Panc1 (cell line): ENCODE data around the gene CMTM4.

Source experiments
- POLR2AphosphoS5 ChIP-seq: IDR thresholded peaks from 2 replicates; pipeline ENCODE4 v1.6.1; 2012; ENCODE audit warnings: mild to moderate bottlenecking, low read depth, low read length, moderate library complexity
- SIN3A ChIP-seq: IDR thresholded peaks from 2 replicates; pipeline ENCODE4 v1.6.1; 2012; ENCODE audit warnings: low read depth, mild to moderate bottlenecking, low read length, moderate library complexity, borderline replicate concordance; ENCODE audit not compliant: insufficient read depth
- TF ChIP-seq, protein P1 (sequence below): fragments of 450-650 bp; IDR thresholded peaks from 2 replicates; pipeline ENCODE4 v1.5.1; 2017; ENCODE audit warnings: mild to moderate bottlenecking
- TF ChIP-seq, protein P2 (sequence below), 2 experiments: IDR thresholded peaks; 2 replicates each; pipeline ENCODE4 v1.6.1; 2011 to 2012; ENCODE audit warnings: low read depth in 2 of 2, control low read depth in 1 of 2, low read length in 1 of 2, mild to moderate bottlenecking in 1 of 2, moderate library complexity in 1 of 2; ENCODE audit not compliant: insufficient read depth in 1 of 2

DNA sequence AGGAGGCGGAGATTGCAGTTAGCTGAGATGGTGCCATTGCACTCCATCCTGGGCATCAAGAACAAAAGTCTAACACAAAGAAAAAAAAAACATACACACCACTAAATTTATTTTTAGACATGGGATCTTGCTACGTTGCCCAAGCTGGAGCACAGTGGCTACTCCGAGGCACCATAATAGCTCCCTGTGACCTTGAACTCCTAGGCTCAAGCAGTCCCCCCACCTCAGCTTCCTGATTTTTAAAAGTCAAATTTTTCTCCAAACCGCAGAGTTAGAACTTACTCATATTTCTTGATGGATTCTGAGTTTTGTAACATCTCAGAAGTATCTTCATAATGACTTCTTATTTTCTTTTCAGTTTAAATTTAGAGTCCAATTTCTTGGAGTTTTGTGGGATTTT lies 3.4 kb downstream of the CMTM4 start:
- TF ChIP-seq, protein P1, sequence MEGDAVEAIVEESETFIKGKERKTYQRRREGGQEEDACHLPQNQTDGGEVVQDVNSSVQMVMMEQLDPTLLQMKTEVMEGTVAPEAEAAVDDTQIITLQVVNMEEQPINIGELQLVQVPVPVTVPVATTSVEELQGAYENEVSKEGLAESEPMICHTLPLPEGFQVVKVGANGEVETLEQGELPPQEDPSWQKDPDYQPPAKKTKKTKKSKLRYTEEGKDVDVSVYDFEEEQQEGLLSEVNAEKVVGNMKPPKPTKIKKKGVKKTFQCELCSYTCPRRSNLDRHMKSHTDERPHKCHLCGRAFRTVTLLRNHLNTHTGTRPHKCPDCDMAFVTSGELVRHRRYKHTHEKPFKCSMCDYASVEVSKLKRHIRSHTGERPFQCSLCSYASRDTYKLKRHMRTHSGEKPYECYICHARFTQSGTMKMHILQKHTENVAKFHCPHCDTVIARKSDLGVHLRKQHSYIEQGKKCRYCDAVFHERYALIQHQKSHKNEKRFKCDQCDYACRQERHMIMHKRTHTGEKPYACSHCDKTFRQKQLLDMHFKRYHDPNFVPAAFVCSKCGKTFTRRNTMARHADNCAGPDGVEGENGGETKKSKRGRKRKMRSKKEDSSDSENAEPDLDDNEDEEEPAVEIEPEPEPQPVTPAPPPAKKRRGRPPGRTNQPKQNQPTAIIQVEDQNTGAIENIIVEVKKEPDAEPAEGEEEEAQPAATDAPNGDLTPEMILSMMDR, result no peak
- TF ChIP-seq POLR2AphosphoS5, result no peak
- TF ChIP-seq, protein P2, sequence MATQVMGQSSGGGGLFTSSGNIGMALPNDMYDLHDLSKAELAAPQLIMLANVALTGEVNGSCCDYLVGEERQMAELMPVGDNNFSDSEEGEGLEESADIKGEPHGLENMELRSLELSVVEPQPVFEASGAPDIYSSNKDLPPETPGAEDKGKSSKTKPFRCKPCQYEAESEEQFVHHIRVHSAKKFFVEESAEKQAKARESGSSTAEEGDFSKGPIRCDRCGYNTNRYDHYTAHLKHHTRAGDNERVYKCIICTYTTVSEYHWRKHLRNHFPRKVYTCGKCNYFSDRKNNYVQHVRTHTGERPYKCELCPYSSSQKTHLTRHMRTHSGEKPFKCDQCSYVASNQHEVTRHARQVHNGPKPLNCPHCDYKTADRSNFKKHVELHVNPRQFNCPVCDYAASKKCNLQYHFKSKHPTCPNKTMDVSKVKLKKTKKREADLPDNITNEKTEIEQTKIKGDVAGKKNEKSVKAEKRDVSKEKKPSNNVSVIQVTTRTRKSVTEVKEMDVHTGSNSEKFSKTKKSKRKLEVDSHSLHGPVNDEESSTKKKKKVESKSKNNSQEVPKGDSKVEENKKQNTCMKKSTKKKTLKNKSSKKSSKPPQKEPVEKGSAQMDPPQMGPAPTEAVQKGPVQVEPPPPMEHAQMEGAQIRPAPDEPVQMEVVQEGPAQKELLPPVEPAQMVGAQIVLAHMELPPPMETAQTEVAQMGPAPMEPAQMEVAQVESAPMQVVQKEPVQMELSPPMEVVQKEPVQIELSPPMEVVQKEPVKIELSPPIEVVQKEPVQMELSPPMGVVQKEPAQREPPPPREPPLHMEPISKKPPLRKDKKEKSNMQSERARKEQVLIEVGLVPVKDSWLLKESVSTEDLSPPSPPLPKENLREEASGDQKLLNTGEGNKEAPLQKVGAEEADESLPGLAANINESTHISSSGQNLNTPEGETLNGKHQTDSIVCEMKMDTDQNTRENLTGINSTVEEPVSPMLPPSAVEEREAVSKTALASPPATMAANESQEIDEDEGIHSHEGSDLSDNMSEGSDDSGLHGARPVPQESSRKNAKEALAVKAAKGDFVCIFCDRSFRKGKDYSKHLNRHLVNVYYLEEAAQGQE (IDR thresholded peaks at IDR 0.05; ENCODE audit: insufficient read depth in 1 of 2, low read depth in 2 of 2, low read length in 1 of 2), result no peak
- no peak for TF ChIP-seq SIN3A
